Hematopoietic multipotent progenitor cell treated with erythropoietin and hydrocortisone succinate and interleukin-3 and kit ligand, for 17 days (in vitro differentiated cells): Measurements from ENCODE around the gene SH3BGRL2.
"Not testable (repeated sequence)": the region's sequence is repeated elsewhere in the genome, so short reads cannot be mapped to it uniquely, and the experiment has no call there.

Source experiments
- DNase-seq: peaks from one replicate; pipeline ENCODE4 v3.0.0-alpha.2; 2015; ENCODE audit warnings: low spot score

SH3BGRL2 gene

DNA sequence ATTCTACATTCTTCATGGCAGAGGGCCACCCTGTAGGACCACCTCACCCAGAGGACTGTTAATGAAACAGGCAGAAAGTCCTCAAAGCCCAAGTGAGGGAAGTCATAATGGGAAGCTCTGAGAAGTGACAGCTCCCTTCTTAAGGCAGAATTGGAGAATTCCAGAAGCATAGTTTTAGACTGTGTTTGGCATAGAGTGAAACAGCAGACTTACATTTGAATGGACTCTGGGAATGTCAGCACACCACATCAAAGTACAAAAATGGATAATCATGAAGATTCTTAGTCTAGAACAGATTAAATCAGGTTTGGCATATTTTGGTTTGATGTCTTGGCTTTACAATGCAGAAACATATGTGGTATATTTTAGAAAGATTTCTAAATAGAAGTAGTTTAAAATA, 17.9 kb downstream of the SH3BGRL2 start:
- DNase-seq, result no peak

DNA sequence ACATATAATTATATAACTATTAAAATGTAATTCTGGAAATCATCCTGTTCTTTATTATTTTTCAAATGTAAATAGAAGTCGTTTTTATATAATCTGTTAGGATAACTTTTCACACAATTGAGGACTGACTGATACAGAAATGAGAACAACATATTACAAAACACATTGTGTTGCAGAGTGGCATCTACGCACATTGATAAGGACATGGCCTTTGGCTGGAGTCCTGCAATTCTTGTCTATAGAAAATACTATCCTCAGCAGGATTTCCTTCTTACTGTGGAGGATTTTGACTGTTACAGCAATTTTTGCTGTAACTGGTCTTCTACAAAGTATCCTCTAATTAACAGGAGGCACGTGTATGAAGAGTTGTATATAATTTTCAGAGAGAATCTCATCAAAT, 19.8 kb downstream of the SH3BGRL2 start:
- no peak for DNase-seq

DNA sequence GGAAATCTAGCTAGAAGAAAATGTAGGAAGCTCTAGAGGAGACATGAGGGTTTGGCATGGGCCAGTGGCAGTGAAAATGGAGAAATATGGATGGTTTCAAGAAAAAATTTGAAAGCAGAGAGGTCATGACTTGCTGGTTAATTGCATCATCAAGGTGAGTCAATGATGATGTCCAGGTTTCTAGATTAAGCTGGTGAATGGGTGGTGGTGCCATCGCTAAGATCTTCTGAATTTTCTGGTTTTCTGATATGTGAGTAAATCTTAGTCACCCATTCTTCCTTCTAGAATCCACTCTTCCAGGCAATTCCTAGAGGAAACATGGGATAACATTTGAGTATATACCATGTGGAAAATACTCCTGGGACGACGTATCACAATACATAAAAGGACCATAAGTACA, 25.0 kb downstream of the SH3BGRL2 start:
- DNase-seq, result no peak

DNA sequence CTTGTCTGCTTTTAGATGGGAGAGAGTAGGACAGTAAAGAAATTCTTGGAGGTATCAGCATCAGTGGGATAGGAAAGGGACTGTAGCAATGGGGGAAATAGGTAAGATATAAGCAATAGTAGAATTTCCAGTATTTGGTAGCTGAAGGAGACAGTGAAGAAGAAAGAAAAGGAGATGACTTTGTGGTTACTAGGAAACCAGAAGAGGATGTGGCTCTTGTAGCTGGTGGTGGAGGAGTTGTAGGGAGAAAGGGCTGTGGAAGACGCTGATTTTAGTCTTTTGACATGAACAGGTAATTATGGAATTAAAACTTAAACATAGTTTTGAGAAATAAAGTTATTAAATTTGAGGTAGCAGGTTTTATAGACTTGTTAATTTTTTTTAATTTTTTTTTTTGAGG, 26.1 kb downstream of the SH3BGRL2 start:
- DNase-seq, result no peak

DNA sequence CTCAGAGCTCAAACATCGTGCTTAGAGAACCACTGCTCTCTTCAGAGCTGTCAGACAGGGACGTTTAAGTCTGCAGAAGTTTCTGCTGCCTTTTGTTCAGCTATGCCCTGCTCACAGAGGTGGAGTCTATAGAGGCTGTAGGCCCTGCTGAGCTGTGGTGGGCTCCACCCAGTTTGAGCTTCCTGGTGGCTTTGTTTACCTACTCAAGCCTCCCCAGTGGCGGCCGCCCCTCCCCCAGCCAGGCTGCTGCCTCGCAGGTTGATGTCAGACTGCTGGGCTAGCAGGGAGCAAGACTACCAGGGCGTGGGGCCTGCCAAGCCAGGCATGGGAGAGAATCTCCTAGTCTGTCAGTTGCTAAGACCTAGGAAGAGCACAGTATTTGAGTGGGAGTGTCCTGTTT, 32.5 kb downstream of the SH3BGRL2 start:
- not testable (repeated sequence) for DNase-seq

DNA sequence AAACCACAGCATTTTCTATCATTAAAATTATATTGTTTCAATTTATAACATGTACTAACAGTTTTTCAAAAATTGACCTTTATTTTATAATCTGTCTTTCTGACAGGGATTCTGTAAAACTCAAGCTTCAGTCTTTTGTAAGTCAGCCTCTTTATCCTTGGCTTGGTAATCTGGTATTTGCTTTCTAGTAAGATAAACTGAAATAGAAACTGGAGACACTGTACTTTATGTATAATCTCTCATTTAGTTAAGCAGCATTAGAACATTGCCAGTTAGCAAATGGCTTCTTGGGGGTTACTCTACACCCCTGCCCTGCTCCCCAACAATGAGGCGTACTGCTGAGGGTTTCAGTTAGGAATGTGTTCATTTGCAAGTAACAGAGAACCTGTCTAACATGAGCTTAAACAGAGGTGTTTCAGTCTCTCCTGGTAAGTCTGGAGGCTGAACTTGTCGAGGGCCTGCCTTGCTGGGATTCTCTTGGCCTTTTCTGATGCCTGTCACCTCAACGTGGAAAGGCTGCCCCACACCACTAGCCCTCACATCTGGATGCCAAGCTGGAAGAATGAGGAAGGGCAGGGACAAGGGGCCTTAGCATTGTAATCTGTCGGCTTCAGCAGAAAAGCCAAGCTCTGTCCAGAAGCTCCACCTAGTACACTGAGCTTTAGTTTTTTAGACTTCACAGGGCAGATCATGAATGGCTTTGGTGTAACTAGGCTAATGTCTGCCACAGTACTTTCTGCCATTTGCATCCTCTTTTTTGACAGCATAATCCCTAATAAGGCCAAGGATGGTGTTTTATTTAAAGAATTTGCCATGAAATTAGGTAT, 34.8 kb downstream of the SH3BGRL2 start:
- no peak for DNase-seq

DNA sequence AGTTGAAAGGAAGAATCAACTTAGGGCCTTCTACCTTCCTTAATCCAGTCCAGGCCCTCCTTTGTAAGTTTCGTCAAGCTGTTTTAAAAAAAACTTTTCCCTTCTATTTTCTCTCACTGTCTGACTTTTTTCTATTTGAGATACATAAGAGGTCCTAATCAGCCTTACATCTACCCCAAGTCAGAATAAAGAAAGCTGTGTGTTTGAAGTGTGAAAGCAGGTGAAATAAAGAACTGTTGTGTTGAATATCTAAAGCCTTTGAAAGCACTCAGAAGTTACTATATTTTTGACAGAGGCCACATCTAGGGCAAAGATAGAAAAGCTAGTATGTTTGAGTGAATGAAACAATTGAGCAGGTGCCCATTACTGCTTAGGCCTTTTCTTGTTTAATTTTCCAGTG, 35.5 kb downstream of the SH3BGRL2 start:
- no peak for DNase-seq

DNA sequence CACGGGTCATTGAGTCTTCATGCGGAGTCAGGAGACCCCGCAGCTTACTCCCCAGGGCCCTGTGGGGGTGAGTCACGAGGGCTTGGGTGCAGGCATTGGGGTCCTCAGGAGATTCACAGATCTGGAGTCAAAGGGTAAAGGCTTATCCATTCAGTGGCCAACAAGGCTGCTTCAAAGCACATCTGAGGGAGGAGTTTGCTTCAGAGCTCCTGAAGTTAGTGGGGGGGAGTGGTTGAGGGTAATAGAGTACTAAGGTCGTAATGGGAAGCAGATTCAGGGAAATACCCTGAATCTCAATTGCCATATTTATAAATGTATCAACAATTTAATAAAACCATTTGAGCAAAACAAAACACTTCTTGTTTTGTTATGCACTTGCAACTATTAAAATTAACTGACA, 37.3 kb downstream of the SH3BGRL2 start:
- no peak for DNase-seq

DNA sequence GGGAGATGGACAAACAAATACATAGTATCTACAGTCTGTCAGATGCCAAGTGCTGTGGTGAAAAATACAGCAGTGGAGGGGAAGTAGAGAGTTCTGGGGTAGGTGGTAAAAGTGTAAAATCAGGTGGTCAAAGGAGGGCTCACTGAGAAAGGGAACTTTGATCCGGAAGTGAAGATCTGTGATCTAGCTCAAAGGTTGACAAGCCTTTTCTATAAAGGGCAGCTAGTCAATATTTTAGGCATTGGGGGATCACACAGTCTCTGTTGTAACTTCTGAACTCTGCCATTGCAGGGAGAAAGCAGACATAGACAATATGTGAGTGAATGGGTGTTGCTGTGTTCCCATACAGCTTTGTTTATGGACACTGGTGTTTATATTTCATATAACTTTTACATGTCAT, 38.6 kb downstream of the SH3BGRL2 start:
- no peak for DNase-seq

DNA sequence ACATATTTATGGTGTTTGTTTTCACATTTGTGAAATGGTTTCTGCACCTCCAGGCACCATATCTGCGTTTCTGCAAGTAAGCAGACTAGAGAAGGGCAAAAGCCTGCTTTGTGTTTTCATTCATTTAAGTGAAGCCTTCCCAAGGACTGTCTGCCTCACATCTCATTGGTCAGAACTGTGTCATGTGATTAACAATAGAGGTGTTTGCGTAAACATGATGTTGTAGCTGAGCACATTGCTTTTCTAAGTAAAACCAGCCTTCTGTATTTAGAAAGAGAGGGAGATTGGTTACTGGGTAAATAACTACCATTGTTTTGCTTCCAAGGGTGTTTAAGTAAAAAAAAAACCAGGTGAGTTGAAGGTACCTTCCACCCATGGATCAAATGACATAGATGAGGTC, 39.7 kb downstream of the SH3BGRL2 start:
- no peak for DNase-seq

DNA sequence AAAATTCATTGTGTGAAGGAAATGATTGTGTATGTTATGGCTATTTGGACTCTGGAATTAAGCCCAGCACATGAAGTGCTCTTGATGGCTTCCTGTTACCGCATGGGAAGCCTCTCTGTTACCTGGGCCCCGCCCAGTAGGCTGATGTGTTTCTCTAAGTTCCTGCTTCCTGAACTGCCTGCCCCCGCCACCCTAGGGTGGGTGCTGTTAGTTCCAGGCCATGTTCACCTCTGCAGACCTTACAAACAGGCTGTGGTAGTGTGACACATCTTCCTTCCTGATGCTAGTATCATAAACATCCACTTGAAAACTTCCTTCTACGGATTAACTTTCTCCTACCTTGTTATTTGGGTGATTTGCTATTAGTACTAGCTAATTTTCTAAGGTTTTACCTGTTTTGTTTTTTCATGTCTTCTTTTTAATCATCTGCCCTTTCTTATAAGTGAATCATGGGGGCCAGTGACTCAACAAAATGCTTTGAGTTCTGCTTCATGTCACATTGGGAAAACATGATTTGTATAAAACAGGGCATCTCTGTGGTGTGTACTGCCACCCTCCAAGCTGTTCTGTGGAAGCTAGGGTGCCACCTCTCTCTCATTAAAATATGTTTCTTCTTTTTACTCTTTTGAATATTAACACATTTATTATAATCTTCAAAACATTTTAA, 40.6 kb downstream of the SH3BGRL2 start:
- no peak for DNase-seq

DNA sequence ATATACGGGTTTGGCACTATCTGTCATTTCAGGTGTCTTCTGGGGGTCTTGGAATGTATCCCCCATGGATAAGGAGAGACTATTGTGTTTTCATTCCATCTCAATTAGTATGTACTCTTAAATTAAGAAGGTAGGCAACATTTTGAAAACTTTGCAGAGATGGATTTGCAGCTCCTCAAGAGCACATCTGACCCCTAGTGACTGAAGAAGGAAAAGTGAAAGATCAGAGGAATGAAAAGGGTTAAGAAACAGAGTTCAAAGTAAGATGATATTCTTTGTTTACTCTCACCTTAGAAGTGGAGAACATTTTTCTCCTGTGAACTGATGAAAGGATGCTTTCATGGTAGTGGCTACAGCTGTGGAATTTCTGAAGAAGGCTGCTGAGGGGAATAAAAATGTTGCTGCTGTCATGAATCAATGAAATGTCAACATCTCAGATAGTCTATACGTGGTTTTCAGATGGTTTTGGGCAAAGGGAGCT, 41.5 kb downstream of the SH3BGRL2 start:
- peak; percentile 20 for DNase-seq

DNA sequence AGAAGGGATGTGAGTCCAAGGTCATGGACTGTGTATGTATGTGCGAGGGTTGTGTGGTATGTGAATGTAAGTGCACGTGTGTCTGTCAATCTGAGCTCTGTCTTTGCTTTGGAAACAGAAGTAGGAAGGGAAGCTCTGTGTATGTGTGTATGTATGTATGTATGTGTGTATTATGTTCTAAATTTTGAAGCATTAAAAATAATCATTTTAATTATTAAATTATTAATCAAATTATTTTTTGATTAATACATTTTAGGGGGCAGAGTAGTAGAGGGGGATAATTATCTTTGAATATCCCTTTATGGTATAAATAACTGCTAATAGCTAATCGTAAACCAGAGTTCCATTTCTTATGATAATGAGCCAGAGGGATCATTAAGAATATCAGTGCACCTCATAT, 42.8 kb downstream of the SH3BGRL2 start:
- DNase-seq, result no peak

DNA sequence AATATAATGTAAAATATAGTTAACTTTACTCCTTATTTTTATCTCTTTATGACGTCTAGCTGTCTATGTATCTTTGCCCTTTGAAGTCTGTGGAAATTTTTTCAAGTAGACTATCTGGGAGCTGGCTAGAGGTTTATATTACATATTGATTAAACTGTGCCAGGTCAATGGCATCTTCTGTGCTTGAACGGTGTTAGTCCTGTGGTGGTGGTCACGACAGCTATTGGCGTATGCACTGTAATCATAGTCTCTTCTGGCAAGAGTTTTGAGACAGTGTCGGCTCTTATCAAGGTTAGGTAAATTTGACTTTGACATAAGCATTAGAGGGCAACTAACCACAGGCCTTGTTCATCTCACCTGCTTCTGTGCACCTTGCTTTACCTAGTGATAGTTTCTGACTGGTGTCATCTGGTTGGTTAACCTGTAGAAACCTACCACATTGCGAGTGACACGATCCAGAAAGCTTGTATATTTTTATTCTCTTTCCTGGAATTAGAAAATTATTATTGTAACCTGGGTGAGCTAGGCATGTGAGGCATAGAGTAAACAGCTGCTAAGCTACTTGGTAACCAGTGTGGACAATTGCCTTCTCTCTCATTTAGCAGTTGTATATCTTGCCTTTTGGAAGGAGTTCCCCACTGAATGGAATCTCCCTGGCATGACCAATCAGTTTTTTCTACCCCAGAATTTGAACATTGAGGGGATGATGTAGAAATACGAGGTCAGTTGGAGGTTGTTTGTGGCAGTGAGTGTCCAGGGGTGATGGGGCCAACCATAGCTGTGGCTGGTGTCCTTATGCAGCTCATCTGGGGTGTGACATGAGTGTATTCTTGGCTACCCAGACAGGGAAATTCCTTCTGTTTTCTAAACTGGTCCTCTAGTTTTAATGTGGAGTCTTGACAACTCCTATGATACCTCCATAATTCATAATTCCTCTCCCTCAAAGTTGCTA, 45.9 kb downstream of the SH3BGRL2 start:
- no peak for DNase-seq

DNA sequence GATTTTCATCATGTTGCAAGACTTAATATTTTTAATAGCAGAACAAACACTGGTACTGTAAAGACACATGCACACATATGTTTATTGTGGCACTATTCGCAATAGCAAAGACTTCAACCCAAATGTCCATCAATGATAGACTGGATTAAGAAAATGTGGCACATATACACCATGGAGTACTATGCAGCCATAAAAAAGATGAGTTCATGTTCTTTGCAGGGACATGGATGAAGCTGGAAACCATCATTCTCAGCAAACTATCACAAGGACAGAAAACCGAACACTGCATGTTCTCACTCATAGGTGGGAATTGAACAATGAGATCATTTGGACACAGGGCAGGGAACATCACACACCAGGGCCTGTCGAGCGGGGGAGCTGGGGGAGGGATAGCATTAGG, 51.6 kb downstream of the SH3BGRL2 start:
- not testable (repeated sequence) for DNase-seq

DNA sequence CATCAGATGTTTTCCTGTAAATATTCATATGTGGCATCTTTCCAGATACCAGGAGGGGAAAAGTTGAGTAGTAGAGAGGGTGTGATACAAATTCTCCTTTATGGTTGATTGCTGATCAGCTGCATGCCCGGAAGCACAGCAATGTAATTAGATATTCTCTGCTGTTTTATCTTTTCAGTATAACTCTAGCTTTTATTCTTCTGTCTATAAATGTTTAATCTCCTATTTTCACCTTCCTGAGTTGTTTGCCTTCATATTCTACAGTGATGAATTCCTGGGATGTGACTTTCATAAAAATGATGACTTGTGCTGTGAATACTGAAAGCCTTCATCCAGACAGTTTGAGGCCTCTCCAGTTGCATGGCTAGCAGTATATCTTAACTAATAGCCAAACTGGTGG, 53.7 kb downstream of the SH3BGRL2 start:
- no peak for DNase-seq

DNA sequence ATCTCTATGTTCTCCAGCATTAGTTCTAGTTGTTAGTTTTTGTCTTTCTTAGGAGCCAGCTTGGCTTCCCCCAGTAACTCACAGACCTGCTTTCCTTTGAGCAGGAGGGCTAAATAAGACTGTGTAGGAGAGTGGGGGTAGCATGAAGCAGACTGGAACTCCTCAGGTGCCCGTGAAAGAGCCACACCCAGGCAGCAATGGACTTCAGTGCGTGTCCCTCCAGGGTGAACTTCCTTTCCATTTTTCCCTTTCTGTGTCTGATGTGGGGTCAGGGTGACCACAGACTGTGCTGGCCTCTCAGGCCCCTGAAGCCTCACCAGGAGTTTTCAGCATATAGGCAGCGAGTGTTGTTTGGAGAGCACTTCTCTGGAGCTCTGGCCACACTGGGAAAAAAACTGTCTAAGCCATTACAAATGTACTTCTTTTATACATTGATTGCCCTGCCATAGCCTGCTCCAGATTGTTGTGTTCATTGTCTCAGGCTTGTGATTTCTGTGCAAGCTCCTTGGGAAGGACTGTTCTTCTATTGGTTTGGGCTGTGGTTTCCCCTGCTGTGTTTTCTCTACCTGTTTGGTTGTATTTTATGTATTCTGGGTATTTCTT, 55.7 kb downstream of the SH3BGRL2 start:
- no peak for DNase-seq

DNA sequence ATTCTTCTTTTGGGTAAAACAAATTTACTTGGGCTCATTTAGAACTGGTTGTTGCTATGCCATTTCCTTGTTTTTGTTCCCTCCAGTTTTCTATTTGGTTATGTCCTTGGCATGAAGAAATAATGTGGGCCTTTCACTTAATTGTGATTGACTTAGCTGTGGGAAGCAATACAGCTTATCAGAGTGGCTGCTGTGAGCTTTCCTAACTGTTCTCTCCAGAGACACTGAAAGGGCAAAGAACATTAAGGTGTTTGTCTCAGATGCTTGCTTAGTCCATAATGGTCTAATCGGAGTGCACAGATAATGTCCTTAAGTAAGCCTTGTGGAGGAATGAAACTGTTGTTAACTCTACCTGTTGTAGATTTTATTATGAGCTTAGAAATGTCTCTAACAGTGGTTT, 56.6 kb downstream of the SH3BGRL2 start:
- no peak for DNase-seq

DNA sequence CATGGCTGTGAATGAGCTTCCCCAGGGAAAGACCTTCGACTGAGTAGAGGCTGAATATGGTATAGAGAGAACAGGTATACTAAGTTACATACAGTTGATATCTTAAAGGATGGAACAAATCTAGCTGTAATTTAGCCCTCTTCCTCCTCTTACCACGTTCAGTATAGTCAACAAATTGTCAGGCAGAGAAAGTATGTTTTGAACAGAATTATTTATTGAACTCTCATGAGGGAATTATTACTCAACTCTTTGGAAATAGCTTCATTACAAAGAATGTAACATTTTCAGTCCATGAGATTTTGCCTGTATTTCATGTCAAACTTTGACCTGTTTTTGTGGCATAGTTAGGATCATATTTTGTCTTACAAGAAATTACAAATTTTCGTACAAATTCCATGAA, 63.0 kb downstream of the SH3BGRL2 start:
- no peak for DNase-seq

DNA sequence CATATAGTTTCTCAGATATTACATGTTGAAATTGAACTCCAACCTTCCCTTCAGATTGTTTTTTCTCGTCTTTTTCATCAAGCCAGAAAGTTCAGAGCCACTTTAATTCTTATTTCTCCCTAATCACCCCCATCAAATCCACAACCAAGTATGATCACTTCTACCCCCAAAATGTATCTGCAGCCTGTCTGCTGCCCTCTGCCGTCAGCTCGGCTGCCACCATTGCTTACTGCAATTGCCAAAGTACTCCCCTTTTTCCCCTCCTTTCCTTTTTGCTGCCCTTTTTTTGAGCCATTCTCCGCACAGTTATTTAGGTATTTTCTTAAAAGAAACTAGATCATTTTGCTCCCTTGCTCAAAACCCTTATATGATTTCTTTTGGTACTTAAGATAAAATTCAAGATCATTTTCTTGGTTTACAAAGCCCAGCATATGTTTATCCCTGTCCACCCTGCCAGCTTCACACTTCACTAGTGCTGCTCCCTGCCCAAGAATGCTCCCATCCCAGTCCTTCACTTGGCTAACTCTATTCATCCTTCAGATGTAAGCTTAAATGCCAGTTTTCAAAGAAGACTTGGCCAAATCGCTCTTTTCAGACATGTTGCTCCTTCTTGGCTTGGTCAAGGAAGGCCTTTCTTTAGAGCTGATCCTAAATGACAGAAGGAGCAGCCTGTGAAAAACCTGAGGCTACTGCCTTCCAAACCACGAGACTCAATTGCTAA, 63.7 kb downstream of the SH3BGRL2 start:
- DNase-seq, result no peak

DNA sequence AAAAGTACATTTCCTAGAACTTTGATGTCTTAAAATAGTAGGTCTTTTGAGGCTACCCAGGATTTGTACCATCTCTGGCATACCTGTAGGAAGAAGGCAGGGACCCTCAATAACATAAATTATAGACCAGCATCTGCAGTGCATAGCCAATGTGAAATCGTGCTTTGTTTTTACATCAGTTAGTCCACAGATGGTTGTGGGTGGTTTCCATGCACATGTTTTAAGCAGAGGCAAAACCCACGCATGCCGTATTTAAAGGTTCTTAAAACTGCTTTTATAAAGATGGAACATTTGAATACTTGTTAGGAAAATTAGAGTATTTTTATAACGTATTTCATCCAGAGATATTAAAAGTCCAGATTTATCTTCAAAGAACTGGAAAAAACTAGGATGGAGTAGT, 66.3 kb downstream of the SH3BGRL2 start:
- no peak for DNase-seq
